Vagina (tissue), 2 donors: Measurements from ENCODE around the gene ETV3.

Source experiments
- POLR2A ChIP-seq, 2 donors: fragments of 450-650 bp; IDR thresholded peaks; one replicate each; pipeline ENCODE4 v1.6.1; 2017; ENCODE audit warnings: antibody characterized with exemption in 2 of 2, mild to moderate bottlenecking in 2 of 2, moderate library complexity in 2 of 2
- POLR2AphosphoS5 ChIP-seq, 2 donors: sonication (generic); formaldehyde crosslinking; IDR thresholded peaks; one replicate each; pipeline ENCODE4 v1.9.0; 2017; ENCODE audit warnings: antibody characterized with exemption in 2 of 2, mild to moderate bottlenecking in 2 of 2, low read depth in 1 of 2; ENCODE audit not compliant: insufficient read depth in 1 of 2
- TF ChIP-seq, protein P1 (sequence below), 3 experiments: fragments of 450-650 bp in 2 of 3; fragments of 200-600 bp in 1 of 3; sonication (generic) in 1 of 3; IDR thresholded peaks; one replicate each; pipeline ENCODE4 v1.5.1; 2017 to 2019; ENCODE audit warnings: antibody characterized with exemption in 3 of 3, mild to moderate bottlenecking in 2 of 3, moderate library complexity in 2 of 3

DNA sequence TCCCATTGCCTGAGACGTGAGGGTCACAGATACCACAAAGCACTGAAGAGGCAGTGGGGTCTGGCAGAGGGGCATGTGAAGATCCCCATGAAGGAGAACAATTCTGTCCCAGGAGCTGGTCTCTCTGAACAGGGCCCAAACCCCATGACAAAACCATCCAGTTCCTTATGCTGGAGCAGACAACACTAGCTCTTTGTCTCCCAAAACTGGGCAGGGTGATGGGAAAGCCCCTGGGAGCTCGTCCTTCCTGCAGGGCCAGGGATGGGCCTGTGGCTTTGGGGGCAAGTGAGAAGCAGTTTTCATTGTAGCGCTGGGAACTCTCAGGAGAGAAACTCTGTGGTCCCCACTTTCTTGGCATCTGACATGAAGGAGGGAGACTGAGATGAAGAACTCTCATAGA, 47.4 kb downstream of the ETV3 start:
- no peak for TF ChIP-seq POLR2AphosphoS5 (IDR thresholded peaks at IDR 0.05; ENCODE audit: insufficient read depth in 1 of 2, low read depth in 1 of 2)
- TF ChIP-seq, protein P1, sequence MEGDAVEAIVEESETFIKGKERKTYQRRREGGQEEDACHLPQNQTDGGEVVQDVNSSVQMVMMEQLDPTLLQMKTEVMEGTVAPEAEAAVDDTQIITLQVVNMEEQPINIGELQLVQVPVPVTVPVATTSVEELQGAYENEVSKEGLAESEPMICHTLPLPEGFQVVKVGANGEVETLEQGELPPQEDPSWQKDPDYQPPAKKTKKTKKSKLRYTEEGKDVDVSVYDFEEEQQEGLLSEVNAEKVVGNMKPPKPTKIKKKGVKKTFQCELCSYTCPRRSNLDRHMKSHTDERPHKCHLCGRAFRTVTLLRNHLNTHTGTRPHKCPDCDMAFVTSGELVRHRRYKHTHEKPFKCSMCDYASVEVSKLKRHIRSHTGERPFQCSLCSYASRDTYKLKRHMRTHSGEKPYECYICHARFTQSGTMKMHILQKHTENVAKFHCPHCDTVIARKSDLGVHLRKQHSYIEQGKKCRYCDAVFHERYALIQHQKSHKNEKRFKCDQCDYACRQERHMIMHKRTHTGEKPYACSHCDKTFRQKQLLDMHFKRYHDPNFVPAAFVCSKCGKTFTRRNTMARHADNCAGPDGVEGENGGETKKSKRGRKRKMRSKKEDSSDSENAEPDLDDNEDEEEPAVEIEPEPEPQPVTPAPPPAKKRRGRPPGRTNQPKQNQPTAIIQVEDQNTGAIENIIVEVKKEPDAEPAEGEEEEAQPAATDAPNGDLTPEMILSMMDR (IDR thresholded peaks at IDR 0.05) = no peak
- no peak for TF ChIP-seq POLR2A (IDR thresholded peaks at IDR 0.05)
